Mesendoderm (in vitro differentiated cells): Measurements from ENCODE around the gene ZFYVE9.

ENCODE experiments used
- DNase-seq: peaks from one replicate; pipeline ENCODE4 v3.0.0; 2013
- H2AK5ac ChIP-seq: 2 replicates; pipeline ENCODE4 v1.6.1; 2013; ENCODE audit warnings: low read length, inconsistent platforms
- H2BK120ac ChIP-seq: 2 replicates; pipeline ENCODE4 v1.6.1; 2013; ENCODE audit warnings: low read depth, mild to moderate bottlenecking, low read length, moderate library complexity, mixed read lengths
- H2BK15ac ChIP-seq: replicated peaks from 2 replicates; pipeline ENCODE4 v1.6.1; 2013; ENCODE audit warnings: low read depth, mild to moderate bottlenecking, moderate library complexity
- H2BK5ac ChIP-seq: 2 replicates; pipeline ENCODE4 v1.6.1; 2013; ENCODE audit warnings: low read length, inconsistent platforms
- H3K18ac ChIP-seq: 2 replicates; pipeline ENCODE4 v1.6.1; 2013; ENCODE audit warnings: mild to moderate bottlenecking, low read length, mixed read lengths
- H3K23ac ChIP-seq: one replicate; pipeline ENCODE4 v1.6.1; 2013; ENCODE audit warnings: low read length
- H3K27ac ChIP-seq: 2 replicates; pipeline ENCODE4 v1.5.1; 2013; ENCODE audit warnings: low read depth, mild to moderate bottlenecking, inconsistent platforms, low read length, moderate library complexity
- H3K27me3 ChIP-seq: 2 replicates; pipeline ENCODE4 v1.6.1; 2013; ENCODE audit warnings: low read length, control low read depth, mild to moderate bottlenecking, inconsistent platforms; ENCODE audit not compliant: insufficient read depth, poor library complexity
- H3K36me3 ChIP-seq: 2 replicates; pipeline ENCODE4 v1.6.1; 2013; ENCODE audit warnings: low read length, inconsistent platforms; ENCODE audit not compliant: control insufficient read depth, insufficient read depth
- H3K4ac ChIP-seq: one replicate; pipeline ENCODE4 v1.6.1; 2013; ENCODE audit warnings: low read depth, mild to moderate bottlenecking, low read length, moderate library complexity
- H3K4me1 ChIP-seq: 2 replicates; pipeline ENCODE4 v1.6.1; 2013; ENCODE audit warnings: low read depth, low read length, inconsistent platforms; ENCODE audit not compliant: control insufficient read depth
- H3K4me2 ChIP-seq: 2 replicates; pipeline ENCODE4 v1.6.1; 2013; ENCODE audit warnings: low read length
- H3K4me3 ChIP-seq: 2 replicates; pipeline ENCODE4 v1.5.1; 2013; ENCODE audit warnings: mild to moderate bottlenecking, low read length
- H3K56ac ChIP-seq: one replicate; pipeline ENCODE4 v1.6.1; 2013; ENCODE audit warnings: low read length
- H3K79me1 ChIP-seq: 2 replicates; pipeline ENCODE4 v1.6.1; 2013; ENCODE audit warnings: low read length, inconsistent platforms
- H3K79me2 ChIP-seq: 2 replicates; pipeline ENCODE4 v1.6.1; 2013; ENCODE audit warnings: mild to moderate bottlenecking, low read length; ENCODE audit not compliant: control insufficient read depth, insufficient read depth
- H3K9ac ChIP-seq: 2 replicates; pipeline ENCODE4 v1.6.1; 2013; ENCODE audit warnings: low read length, inconsistent platforms
- H4K5ac ChIP-seq: one replicate; pipeline ENCODE4 v1.6.1; 2013; ENCODE audit warnings: low read length
- H4K8ac ChIP-seq: one replicate; pipeline ENCODE4 v1.6.1; 2013; ENCODE audit warnings: low read depth, mild to moderate bottlenecking, control low read depth, low read length, moderate library complexity
- WGBS: extraction: QIAGEN DNeasy Blood & Tissue Kit; methylation state at CpG from one replicate; pipeline ENCODE4 v1.1.7; 2013; ENCODE audit warnings: low lambda C conversion rate, missing lambda C conversion rate; ENCODE audit not compliant: insufficient coverage; ENCODE audit errors: extremely low coverage; 5-methylcytosine and 5-hydroxymethylcytosine counted together

The ZFYVE9 gene

GRCh38 chr1:52225174-52225573 lies 83.3 kb downstream of the ZFYVE9 start:
- Histone ChIP-seq H2BK15ac (no peak overlapping the region), H3K23ac (no peak overlapping the region), H3K4me3 (no peak overlapping the region), H3K18ac (no peak overlapping the region), H4K8ac (no peak overlapping the region), H3K4ac (no peak overlapping the region), H3K4me2 (no peak overlapping the region), H2BK5ac (no peak overlapping the region), H3K79me2 (no peaks in the 10 kb centered on the region), H3K4me1 (no peaks in the 10 kb centered on the region), H3K36me3 (no peaks in the 10 kb centered on the region), H3K27me3 (no peaks in the 10 kb centered on the region), H2AK5ac (no peak overlapping the region), H3K27ac (no peak overlapping the region), H3K9ac (no peak overlapping the region), H3K56ac (no peak overlapping the region), H2BK120ac (no peak overlapping the region), H3K79me1 (no peaks in the 10 kb centered on the region), H4K5ac (no peak overlapping the region)
- WGBS = no CpG with 5 or more reads among the region's 10 CpGs
- DNase-seq = peak; percentile 51

DNA sequence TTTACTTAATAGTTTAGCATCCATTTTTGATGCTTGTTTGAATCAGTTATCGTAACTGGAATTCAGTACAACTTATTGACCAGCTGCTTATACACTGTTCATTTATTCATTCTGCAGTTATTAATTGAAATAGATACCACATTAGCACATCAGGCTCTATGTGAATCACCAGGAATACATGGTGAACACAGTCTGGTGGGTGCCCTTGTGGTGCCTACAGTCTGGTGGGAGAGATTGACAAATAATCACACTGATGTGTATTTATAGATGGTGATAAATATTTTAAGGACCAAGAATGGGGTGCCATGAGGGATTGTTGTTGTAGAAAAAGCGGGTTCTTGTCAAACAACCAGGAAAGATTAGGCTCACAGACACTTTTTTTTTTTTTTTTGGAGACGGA lies 87.6 kb downstream of the ZFYVE9 start:
- no peak overlapping the region for H2BK15ac ChIP-seq
- H3K18ac ChIP-seq = no peak overlapping the region
- H4K8ac ChIP-seq = no peak overlapping the region
- no peak overlapping the region for H3K9ac ChIP-seq
- H2BK5ac ChIP-seq = no peak overlapping the region
- H3K36me3 ChIP-seq = no peaks in the 10 kb centered on the region
- H3K27ac ChIP-seq = no peak overlapping the region
- no peak overlapping the region for H3K4ac ChIP-seq
- H3K23ac ChIP-seq = no peak overlapping the region
- H3K4me3 ChIP-seq = no peak overlapping the region
- WGBS = no CpG with 5 or more reads among the region's 3 CpGs
- H2BK120ac ChIP-seq = no peak overlapping the region
- H3K27me3 ChIP-seq = no peaks in the 10 kb centered on the region
- no peaks in the 10 kb centered on the region for H3K79me2 ChIP-seq
- no peaks in the 10 kb centered on the region for H3K79me1 ChIP-seq
- no peak overlapping the region for H3K56ac ChIP-seq
- no peak overlapping the region for H3K4me2 ChIP-seq
- no peak for DNase-seq
- H2AK5ac ChIP-seq = no peak overlapping the region
- H3K4me1 ChIP-seq = no peaks in the 10 kb centered on the region
- no peak overlapping the region for H4K5ac ChIP-seq

DNA sequence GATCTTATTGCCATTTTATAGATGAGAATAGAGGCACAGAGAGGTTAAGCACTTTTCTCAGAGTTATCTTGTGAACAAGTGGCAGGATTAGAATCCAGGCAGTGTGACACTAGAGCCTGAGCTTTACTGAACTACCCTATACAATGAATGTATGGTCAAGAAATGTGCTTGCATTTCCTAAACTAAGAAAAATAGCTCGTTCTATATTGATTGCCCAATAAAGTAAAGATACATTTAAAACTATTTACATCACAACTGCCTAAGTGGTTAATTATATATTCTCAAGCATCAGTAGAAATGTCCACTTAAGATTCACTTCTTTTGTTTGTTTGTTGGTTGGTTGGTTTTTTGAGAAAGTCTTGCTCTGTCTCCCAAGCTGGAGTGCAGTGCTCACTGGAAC lies 91.6 kb downstream of the ZFYVE9 start:
- no peaks in the 10 kb centered on the region for H3K36me3 ChIP-seq
- H2BK120ac ChIP-seq = no peak overlapping the region
- H3K4me1 ChIP-seq = peaks cover 5% of the 10 kb centered on the region
- no peak overlapping the region for H3K23ac ChIP-seq
- no peak overlapping the region for H2BK5ac ChIP-seq
- H3K4me2 ChIP-seq = no peak overlapping the region
- no peak overlapping the region for H3K56ac ChIP-seq
- H3K4me3 ChIP-seq = no peak overlapping the region
- no peak for DNase-seq
- H3K18ac ChIP-seq = no peak overlapping the region
- H3K27me3 ChIP-seq = no peaks in the 10 kb centered on the region
- no peak overlapping the region for H3K4ac ChIP-seq
- H3K79me2 ChIP-seq = no peaks in the 10 kb centered on the region
- no peaks in the 10 kb centered on the region for H3K79me1 ChIP-seq
- no peak overlapping the region for H4K8ac ChIP-seq
- no peak overlapping the region for H2BK15ac ChIP-seq
- no peak overlapping the region for H3K27ac ChIP-seq
- no peak overlapping the region for H3K9ac ChIP-seq
- no peak overlapping the region for H2AK5ac ChIP-seq
- WGBS = no CpG with 5 or more reads among the region's 1 CpG
- no peak overlapping the region for H4K5ac ChIP-seq

- no peaks in the 10 kb centered on the region for H3K79me2 ChIP-seq
- WGBS = no CpG with 5 or more reads among the region's 4 CpGs
- no peak overlapping the region for H2BK5ac ChIP-seq
- no peak overlapping the region for H4K8ac ChIP-seq
- H3K4me3 ChIP-seq = no peak overlapping the region
- no peak overlapping the region for H3K4ac ChIP-seq
- no peak overlapping the region for H3K23ac ChIP-seq
- no peak overlapping the region for H3K27ac ChIP-seq
- H3K56ac ChIP-seq = no peak overlapping the region
- no peak overlapping the region for H3K4me2 ChIP-seq
- DNase-seq = no peak
- H3K27me3 ChIP-seq = no peaks in the 10 kb centered on the region
- H3K4me1 ChIP-seq = peaks cover 9% of the 10 kb centered on the region
- no peak overlapping the region for H4K5ac ChIP-seq
- H3K79me1 ChIP-seq = no peaks in the 10 kb centered on the region
- no peak overlapping the region for H2BK15ac ChIP-seq
- H2BK120ac ChIP-seq = no peak overlapping the region
- H3K9ac ChIP-seq = no peak overlapping the region
- H3K36me3 ChIP-seq = no peaks in the 10 kb centered on the region
- no peak overlapping the region for H2AK5ac ChIP-seq
- no peak overlapping the region for H3K18ac ChIP-seq
Measured at GRCh38 chr1:52234014-52234413, 92.1 kb downstream of the ZFYVE9 start.

GRCh38 chr1:52234708-52235107 lies 92.8 kb downstream of the ZFYVE9 start:
- no peak overlapping the region for H2AK5ac ChIP-seq
- H4K5ac ChIP-seq = no peak overlapping the region
- H4K8ac ChIP-seq = no peak overlapping the region
- H3K79me2 ChIP-seq = no peaks in the 10 kb centered on the region
- no peak overlapping the region for H3K27ac ChIP-seq
- H3K4me3 ChIP-seq = no peak overlapping the region
- peaks cover 12% of the 10 kb centered on the region for H3K4me1 ChIP-seq
- H2BK120ac ChIP-seq = no peak overlapping the region
- no peak overlapping the region for H2BK5ac ChIP-seq
- DNase-seq = no peak
- H3K36me3 ChIP-seq = no peaks in the 10 kb centered on the region
- no peak overlapping the region for H3K9ac ChIP-seq
- H3K4ac ChIP-seq = no peak overlapping the region
- no peaks in the 10 kb centered on the region for H3K79me1 ChIP-seq
- no peak overlapping the region for H3K56ac ChIP-seq
- no peak overlapping the region for H3K18ac ChIP-seq
- no peak overlapping the region for H2BK15ac ChIP-seq
- H3K27me3 ChIP-seq = no peaks in the 10 kb centered on the region
- no peak overlapping the region for H3K4me2 ChIP-seq
- no peak overlapping the region for H3K23ac ChIP-seq

DNA sequence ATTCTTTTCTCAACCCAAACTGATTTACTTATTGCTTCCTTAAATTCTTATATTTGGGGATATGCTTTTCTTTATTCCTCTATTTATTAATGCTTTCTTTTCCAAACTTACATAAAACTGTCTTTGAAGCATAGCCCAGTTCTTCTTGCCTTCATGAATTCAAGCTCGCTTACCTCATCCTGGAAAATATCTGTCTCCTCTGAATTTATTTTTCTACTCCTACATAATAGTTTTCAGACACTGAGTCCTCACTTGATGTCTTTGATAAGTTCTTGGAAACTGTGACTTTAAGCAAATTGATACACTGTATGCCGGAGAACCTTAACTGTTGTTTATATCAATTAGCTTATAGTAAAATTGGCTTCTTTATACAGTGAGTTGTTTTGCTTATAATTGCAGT lies 93.8 kb downstream of the ZFYVE9 start:
- no peak overlapping the region for H2BK5ac ChIP-seq
- H2BK15ac ChIP-seq = no peak overlapping the region
- H2BK120ac ChIP-seq = no peak overlapping the region
- H3K18ac ChIP-seq = no peak overlapping the region
- H3K27ac ChIP-seq = no peak overlapping the region
- no peak overlapping the region for H3K23ac ChIP-seq
- no peaks in the 10 kb centered on the region for H3K79me2 ChIP-seq
- no peaks in the 10 kb centered on the region for H3K27me3 ChIP-seq
- no peak overlapping the region for H3K4me3 ChIP-seq
- H3K4ac ChIP-seq = no peak overlapping the region
- no peak overlapping the region for H4K8ac ChIP-seq
- no peaks in the 10 kb centered on the region for H3K79me1 ChIP-seq
- no peak overlapping the region for H3K4me2 ChIP-seq
- H4K5ac ChIP-seq = no peak overlapping the region
- H3K4me1 ChIP-seq = peaks cover 12% of the 10 kb centered on the region
- no peak overlapping the region for H3K9ac ChIP-seq
- H3K56ac ChIP-seq = no peak overlapping the region
- no peak overlapping the region for H2AK5ac ChIP-seq
- no peaks in the 10 kb centered on the region for H3K36me3 ChIP-seq
- no peak for DNase-seq
- no CpG with 5 or more reads among the region's 2 CpGs for WGBS
